Left renal pelvis (tissue), 4 donors: ENCODE measurements around the gene TMEM107. TPM values are rescaled to one million over a fixed set of nuclear protein-coding genes. Genes with fewer than 3 reads are reported as not detected.
"Not testable (repeated sequence)": the region's sequence is repeated elsewhere in the genome, so short reads cannot be mapped to it uniquely, and the experiment has no call there.

ENCODE experiments used
- DNase-seq, 4 donors: peaks; one replicate each; pipeline ENCODE4 v3.0.0-alpha.2; 2013; ENCODE audit warnings: low read depth in 4 of 4, low spot score in 3 of 4
- polyA plus RNA-seq, 4 donors: library from polyadenylated mRNA; unstranded; fragments of 120-200 nt; gene quantifications; one replicate each; pipeline ENCODE4 v1.2.1, GENCODE V29; 2013; ENCODE audit not compliant: insufficient read length in 4 of 4

TMEM107 gene
- 10 to 100 TPM; 13.6 to 25.0 (median 24.3) TPM for polyA plus RNA-seq

GRCh38 chr17:8176197-8176940 is at the start of gene TMEM107:
Gene TMEM107 (minus strand): TSS chr17:8176380. CDS start chr17:8176286, 94 bp downstream.
- peak in 1 of 4 donors; percentile 82 for DNase-seq

DNA sequence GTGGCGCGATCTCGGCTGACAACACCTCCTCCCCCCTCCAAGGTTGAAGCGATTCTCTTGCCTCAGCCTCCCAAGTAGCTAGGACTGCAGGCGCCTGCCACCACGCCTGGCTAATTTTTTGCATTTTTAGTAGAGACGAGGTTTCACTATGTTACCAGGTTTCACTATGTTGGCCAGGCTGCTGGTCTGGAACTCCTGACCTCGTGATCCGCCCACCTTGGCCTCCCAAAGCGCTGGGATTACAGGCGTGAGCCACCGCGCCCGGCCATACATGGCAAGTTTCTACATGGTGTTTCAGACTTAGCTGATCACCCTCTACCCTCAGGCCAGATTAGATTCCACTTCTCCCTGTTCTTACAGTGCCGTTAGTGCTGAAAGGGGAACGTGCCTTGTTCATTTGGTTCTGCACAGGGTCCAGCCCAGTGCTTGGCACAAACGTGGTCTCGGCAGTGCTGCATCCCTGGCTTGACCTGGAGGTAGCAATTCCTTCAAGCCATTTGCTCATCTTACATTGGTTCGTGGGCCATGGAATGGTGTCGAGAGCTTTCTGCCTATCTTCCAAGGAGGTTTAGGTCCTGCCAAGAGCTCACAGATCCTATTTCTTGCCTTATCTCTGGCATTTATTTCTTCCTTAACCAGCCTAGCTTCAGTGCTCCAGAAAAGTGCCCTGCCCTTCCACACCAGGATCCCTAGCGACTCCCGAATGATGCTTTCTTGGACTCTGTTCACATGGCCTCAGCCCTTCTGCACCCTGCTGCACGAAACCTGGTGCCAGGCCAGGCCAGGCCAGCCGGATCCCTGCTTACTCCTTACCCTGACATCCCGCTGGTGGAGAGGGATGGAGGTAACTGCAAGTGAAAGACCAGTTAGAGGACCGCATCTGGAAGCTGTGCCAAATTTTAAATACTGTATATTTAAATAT is 49.0 kb upstream of the TMEM107 start:
- no peak for DNase-seq

DNA sequence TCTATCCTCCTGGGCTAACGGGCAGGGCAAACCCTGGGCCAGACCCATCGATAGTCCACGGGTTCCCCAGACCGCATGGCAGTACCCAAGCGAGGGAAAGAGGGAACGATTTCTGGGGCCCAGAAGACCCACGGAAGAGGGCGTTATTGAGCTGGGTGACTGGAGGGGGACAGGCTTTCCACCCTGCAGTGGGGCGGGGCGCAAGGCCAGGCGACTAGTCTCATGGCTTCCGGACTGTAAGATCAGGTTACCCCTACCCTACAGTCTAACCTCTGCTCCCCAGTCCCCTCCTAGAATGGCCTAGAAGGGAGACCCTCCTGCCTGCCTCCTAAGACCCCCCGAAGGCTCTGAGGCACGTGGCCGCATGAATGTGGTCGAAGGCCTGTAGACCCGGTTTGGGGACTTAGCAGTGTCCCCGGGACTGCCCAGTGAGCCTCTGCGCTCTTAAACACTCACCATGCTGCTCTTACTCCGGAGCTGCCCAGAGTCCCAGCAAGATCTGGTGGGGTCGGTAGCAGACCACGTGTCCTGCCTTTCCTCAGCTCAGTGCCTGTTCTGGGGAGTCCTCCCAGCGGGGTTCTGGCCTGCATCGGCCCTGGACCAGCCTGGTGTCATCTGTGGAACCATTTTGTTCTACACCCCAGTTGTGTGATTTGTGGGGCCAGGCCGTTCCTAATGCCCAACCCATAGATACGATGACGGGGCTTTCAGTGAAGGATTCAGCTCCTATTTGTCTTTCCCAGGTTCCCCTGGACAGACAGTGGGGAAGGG is 47.4 kb upstream of the TMEM107 start:
- DNase-seq = peak in 1 of 4 donors; percentile 50

GRCh38 chr17:8222630-8223355 is 46.6 kb upstream of the TMEM107 start:
- DNase-seq = peak; percentile 75 to 85 (median 78)

GRCh38 chr17:8222380-8222629 is 46.1 kb upstream of the TMEM107 start:
- DNase-seq = no peak

DNA sequence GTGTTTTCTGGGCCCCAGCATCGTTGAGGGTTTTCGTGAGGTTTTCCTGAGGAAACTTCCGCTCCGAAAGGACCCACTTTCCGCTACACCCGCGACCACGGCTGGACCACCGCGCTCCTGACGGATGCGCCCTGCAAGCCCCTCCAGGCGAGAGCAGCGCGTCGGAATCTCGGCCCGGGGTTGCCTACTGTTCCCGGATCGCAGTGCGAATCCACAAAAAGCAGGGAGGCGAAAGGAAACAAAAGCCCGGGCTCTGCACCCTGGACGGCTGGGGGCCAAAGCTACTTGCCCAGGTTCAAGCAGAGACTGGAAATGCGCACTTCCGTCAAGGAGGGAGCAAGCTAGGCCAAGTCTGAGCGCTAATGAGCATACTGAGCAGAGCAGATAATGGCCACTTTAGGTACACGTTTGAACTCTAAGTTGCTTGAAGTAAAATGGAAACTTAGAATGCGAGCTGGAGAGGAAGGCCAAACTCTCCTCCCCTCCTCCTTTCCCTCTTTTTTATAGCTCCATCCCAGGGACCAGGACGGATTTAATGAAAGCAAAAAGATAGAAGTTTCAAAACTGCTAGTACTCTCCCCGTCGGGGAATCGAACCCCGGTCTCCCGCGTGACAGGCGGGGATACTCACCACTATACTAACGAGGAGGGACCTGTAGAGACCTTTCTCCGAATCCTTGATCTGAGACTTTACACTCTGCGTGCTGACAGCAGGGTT is 45.6 kb upstream of the TMEM107 start:
- peak; percentile 86 to 91 (median 90) for DNase-seq

- DNase-seq = peak; percentile 92 to 97 (median 96)
These were observed 44.8 kb upstream of the TMEM107 start for GRCh38 chr17:8220783-8221662.

- not testable (repeated sequence) for DNase-seq
These were observed 37.8 kb upstream of the TMEM107 start for GRCh38 chr17:8214000-8214399.

GRCh38 chr17:8212312-8213180 is 36.4 kb upstream of the TMEM107 start:
- DNase-seq = no peak

- DNase-seq = no peak
These were observed 34.7 kb upstream of the TMEM107 start for GRCh38 chr17:8210761-8211458.

DNA sequence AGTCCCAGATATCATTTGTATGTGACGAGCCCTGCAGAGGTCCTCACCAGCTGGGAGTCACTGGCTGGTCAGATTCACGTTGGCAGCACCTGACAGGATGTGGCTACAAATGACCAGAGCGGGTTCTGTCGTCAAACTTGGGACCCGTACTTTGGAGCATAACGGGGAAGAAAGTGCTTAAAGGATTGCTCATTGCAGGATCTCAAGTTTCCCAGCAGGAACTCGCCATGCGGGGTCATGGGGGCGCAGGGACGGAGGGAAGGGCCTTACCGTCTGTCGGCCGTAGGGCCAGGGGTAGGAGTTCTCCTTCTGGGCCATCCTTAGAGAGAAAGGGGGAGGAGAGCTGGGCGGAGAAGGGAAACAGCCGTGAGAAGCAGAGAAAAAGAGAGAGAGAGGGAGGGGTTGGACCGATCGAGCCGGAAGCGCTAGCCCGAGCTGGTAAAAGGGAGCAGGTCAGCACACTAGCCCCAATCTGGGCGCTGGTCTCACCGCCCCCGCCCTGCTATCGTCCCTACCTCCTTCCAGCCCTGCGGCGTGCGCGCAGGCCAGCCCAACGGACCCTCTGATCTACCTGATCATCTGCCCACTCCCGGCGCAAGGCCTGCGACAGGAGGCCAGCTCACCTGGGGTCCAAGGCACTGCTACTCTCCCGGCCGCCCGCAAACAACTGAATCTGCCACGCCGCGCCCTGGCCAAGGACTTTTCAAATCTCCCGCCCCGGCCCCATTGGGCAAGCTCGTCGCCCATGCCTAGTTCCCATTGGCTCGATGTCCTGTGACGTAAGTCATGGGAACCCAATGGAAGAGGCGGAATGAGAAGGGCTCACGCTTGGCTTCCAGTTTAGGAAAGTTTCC is 34.0 kb upstream of the TMEM107 start, which contains the start of gene AURKB:
TSS of gene AURKB (minus strand) at position 669 of the 854 bp plus-strand sequence. CDS start at position 318, 351 bp downstream.
- peak; percentile 90 to 96 (median 94) for DNase-seq

GRCh38 chr17:8206536-8206935 is 30.4 kb upstream of the TMEM107 start:
- DNase-seq = no peak

DNA sequence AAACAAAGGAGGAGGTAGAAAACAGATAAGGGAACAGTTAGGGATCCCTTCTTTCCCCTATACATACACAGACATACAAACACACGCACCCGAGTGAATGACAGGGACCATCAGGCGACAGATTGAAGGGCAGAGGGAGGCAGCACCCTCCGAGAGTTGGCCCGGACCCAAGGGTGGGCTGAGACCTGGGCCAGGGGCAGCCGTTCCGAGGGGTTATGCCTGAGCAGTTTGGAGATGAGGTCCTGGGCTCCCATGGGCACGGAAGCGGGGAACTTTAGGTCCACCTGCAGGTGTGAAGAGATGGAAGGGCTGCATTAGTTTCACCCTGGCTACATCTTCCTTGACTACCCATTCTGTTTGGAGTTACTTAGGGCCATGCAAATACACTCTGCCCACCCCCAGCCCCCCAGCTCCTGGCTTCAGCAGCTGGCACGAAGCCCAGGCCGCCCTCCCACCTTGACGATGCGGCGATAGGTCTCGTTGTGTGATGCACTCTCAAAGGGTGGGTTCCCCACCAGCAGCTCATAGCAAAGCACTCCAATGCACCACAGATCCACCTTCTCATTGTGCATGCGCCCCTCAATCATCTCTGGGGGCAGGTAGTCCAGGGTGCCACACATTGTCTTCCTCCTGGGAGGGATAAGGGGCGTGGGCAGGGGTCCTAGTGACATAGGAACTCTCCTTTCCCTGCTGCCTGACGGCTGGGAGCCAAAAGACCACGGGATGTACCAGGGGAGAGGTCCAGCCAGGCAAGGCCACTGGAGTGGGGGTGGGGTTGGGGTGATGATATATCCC is 28.8 kb upstream of the TMEM107 start:
- DNase-seq = no peak

DNA sequence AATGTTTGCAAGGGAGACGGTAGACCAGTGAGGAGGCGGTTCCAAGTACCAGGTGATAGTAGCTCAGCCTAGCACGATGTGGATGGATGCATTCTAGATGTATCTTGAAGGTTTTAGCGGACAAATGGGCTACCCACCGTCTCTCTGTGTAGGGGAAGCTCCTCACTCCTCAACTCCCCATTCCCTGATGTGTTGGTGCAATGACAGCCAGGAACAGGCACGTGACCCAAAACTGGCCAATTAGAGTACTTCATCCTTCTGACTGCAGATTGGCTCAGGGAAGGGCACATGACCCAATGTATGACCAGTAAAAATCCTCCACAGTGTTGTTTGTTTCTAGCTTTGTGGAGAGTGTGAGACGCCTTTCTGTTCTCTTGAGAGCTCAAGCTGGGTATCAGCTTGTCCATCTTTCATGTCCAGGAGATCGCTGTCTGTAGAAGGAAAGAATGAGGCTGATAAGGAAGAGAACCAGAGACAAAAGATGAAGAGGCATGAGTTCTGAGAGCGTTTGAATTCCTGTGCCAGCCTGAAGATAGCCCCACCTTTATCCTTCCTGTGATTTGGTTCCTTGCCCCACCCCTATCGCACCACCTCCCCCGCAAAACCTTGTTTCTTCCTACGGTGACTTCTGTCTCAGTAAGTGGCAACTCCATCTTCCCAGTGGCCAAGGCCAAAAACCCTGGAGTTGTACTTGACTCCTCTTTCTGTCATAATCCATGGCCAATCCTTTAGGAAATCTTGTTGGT is 16.1 kb upstream of the TMEM107 start:
- DNase-seq = peak in 1 of 4 donors; percentile 83

- no peak for DNase-seq
These were observed 14.3 kb upstream of the TMEM107 start for GRCh38 chr17:8190506-8190905.
